A549 treated with ZK216348 at 1 μM for 4 hours (cell line): ENCODE data around the gene WWP2. TPM values are rescaled to one million over a fixed set of nuclear protein-coding genes. Genes with fewer than 3 reads are reported as not detected.

Source experiments
- total RNA-seq: library from RNA; stranded (reverse); fragments of 200-300 nt; extraction: Qiagen RNA extraction; gene quantifications from 5 replicates; pipeline ENCODE4 v1.2.3, GENCODE V29; 2022; ENCODE audit warnings: low read depth

Gene WWP2
- 19.0 to 23.3 TPM (median 21.4 TPM) in 5 replicates for total RNA-seq

DNA sequence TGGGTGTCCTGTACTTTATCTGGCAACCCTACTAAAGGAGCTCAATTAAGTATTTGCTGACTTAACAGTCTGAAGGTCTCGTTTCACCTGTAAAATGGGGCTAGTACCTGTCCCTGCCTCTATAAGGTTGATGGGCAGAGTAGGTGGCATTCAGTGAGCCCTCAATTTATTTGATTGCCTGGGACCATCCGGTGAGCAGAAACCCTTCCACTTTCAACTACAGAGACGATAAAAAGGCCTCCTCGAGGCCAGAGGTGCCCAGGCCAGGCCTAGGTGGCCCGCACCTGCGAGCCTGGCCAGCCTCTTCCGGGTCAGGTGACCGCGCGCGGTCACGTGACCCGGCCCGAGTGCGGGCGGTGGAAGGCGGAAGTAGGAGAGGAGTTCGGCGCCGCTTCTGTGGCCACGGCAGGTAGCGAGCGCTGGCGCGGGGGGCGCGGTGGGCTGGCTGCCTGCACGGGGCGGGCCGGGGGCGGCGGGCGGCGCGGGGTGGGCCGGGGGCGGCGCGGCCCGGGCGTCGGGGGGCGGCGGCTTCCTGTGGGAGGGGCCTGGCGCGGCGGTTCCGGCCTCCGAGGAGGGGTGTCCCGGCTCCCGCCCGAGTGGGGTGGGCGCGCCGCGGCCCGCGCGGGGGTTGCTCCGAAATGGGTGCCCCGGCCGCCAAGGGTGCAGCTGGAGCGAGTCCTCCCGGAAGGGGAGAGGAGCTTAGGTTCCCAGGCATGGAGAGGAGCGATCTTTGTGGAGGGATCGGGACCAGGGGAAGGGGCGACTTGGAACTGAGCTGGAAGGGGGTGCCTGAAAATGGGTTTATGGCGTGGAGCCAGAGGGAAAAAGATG, at the start of gene WWP2:
TSS of gene WWP2 (plus strand) at position 350 of the 831 bp plus-strand sequence. CDS start 24,679 bp downstream, outside the sequence.

GRCh38 chr16:69726313-69727060, 35.6 kb upstream of the WWP2 start, which contains the start of gene NQO1:
Gene NQO1, minus strand, starts transcription at chr16:69726560. Its CDS starts 121 bp downstream, at chr16:69726439.

GRCh38 chr16:69754469-69755310, 7.4 kb upstream of the WWP2 start, which contains the start of gene NOB1:
Gene NOB1, minus strand, starts transcription at chr16:69754926. Its CDS starts 16 bp downstream, at chr16:69754910.

GRCh38 chr16:69951017-69951671, 189.0 kb downstream of the WWP2 start, which contains the start of gene CLEC18A:
Gene CLEC18A, plus strand, starts transcription at chr16:69951334. Its CDS starts 33 bp downstream, at chr16:69951367.

Other genes starting within 250 kb of the WWP2 start
- 3.8 to 8.3 TPM (median 6.8 TPM) in 5 replicates for gene NFAT5, start 196.4 kb upstream of the WWP2 start, total RNA-seq
- 2,344 to 2,620 TPM (median 2,459 TPM) in 5 replicates for gene NQO1, start 35.8 kb upstream of the WWP2 start, total RNA-seq
- gene NOB1, start 7.4 kb upstream of the WWP2 start, total RNA-seq, result 110 to 133 TPM (median 118 TPM) in 5 replicates
- 0.07 to 0.31 TPM (median 0.11 TPM) in 3 of 5 replicates, not detected in the others for gene CLEC18A, start 189.0 kb downstream of the WWP2 start, total RNA-seq